Osteoblast (primary cell): ENCODE results near the gene IQCC. TPM values are rescaled to one million over a fixed set of nuclear protein-coding genes. Genes with fewer than 3 reads are reported as not detected.

Experiments
- DNase-seq: peaks from one replicate; pipeline ENCODE4 v3.0.0; 2011; ENCODE audit warnings: low spot score, mixed read lengths; ENCODE audit not compliant: insufficient read length; ENCODE audit errors: missing footprints
- H2AFZ ChIP-seq: 2 replicates; pipeline ENCODE4 v1.6.0; 2011; ENCODE audit warnings: mild to moderate bottlenecking, low read length
- H3K27ac ChIP-seq: 2 replicates; pipeline ENCODE4 v1.5.1; 2011; ENCODE audit warnings: mild to moderate bottlenecking, low read depth, low read length, moderate library complexity
- H3K27me3 ChIP-seq: 2 replicates; pipeline ENCODE4 v1.6.0; 2012; ENCODE audit warnings: mild to moderate bottlenecking, control low read depth, inconsistent platforms, low read length, moderate library complexity; ENCODE audit not compliant: insufficient read depth
- H3K36me3 ChIP-seq: 2 replicates; pipeline ENCODE4 v1.5.1; 2011; ENCODE audit warnings: mild to moderate bottlenecking, low read length, control low read depth, moderate library complexity; ENCODE audit not compliant: insufficient read depth
- H3K4me1 ChIP-seq: 2 replicates; pipeline ENCODE4 v1.5.1; 2011; ENCODE audit warnings: mild to moderate bottlenecking, low read length, control low read depth, moderate library complexity; ENCODE audit not compliant: insufficient read depth
- H3K4me2 ChIP-seq: 2 replicates; pipeline ENCODE4 v1.6.0; 2011; ENCODE audit warnings: mild to moderate bottlenecking, low read length; ENCODE audit not compliant: insufficient read depth
- H3K4me3 ChIP-seq: fragments of 200-600 bp; sonication (generic); 3 replicates; pipeline ENCODE4 v1.5.1; 2012; ENCODE audit warnings: mild to moderate bottlenecking, low read length, inconsistent platforms; ENCODE audit not compliant: insufficient read depth
- H3K79me2 ChIP-seq: 2 replicates; pipeline ENCODE4 v1.6.0; 2012; ENCODE audit warnings: mild to moderate bottlenecking, low read length, control low read depth, inconsistent platforms; ENCODE audit not compliant: insufficient read depth
- H3K9me3 ChIP-seq: 2 replicates; pipeline ENCODE4 v1.5.1; 2011; ENCODE audit warnings: low read depth, low read length, control low read depth
- H4K20me1 ChIP-seq: 2 replicates; pipeline ENCODE4 v1.6.0; 2012; ENCODE audit warnings: mild to moderate bottlenecking, low read length, control low read depth; ENCODE audit not compliant: insufficient read depth
- total RNA-seq: library from RNA; depleted of rRNA; stranded (reverse); fragments of >200 nt; gene quantifications from 2 replicates; pipeline ENCODE4 v1.2.3, GENCODE V29; 2012
- TF ChIP-seq, protein P1 (sequence below): IDR thresholded peaks from 2 replicates; pipeline ENCODE4 v1.5.1; 2011; ENCODE audit warnings: mild to moderate bottlenecking, low read depth, low read length, moderate library complexity; ENCODE audit errors: extremely low read depth

The IQCC gene
- total RNA-seq, 1 donor: 1.8 TPM

DNA sequence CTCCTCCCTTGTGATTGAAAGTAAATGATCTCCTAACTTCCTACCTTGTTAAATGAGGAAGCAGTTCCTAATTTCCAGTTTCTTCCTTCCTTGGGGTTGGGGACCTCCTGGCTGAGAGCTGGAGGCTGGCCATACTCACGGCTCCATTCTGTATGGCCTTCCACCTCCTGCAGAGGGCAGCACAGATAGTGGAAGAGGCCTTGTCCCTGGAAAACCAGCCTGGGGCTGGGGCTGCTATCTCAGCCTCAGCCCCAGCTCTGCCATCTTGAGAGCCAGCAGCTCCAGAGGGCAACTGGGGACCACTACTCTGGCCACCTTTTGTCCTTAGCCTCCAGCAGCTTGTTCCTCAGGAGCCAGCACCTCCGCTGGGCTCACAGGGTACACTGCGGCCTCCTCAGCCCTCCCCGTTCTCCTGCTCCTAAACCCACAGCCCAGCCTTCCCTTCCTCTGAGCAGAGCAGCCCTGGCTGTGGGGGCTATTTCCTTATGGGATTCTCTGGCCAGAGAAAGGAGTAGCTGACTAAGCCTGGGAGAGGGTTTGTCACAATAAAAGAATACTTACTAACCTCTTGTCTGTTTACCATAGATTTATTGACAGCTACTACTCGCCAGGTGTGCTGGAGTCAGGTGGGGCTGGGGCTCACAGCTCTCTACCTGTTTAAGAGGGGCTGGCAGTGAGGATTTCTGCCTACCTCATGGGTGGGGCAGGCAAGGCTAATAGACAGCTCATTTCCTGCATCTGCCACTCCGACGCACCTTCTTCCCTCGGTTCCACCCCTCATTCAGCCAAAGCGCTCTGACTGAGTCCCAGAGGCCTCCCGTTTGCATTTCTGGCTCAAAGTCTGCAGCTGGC lies 10.4 kb downstream of the IQCC start:
- Histone ChIP-seq H3K79me2 (peaks cover 13% of the 10 kb centered on the region), H2AFZ (no peak overlapping the region), H3K4me1 (peaks cover 6% of the 10 kb centered on the region), H3K4me3 (no peak overlapping the region), H3K27ac (no peak overlapping the region), H4K20me1 (peaks cover 2% of the 10 kb centered on the region), H3K27me3 (no peaks in the 10 kb centered on the region), H3K4me2 (no peak overlapping the region), H3K9me3 (no peaks in the 10 kb centered on the region), H3K36me3 (peaks cover 45% of the 10 kb centered on the region)
- DNase-seq: peak; percentile 92
- TF ChIP-seq, protein P1, sequence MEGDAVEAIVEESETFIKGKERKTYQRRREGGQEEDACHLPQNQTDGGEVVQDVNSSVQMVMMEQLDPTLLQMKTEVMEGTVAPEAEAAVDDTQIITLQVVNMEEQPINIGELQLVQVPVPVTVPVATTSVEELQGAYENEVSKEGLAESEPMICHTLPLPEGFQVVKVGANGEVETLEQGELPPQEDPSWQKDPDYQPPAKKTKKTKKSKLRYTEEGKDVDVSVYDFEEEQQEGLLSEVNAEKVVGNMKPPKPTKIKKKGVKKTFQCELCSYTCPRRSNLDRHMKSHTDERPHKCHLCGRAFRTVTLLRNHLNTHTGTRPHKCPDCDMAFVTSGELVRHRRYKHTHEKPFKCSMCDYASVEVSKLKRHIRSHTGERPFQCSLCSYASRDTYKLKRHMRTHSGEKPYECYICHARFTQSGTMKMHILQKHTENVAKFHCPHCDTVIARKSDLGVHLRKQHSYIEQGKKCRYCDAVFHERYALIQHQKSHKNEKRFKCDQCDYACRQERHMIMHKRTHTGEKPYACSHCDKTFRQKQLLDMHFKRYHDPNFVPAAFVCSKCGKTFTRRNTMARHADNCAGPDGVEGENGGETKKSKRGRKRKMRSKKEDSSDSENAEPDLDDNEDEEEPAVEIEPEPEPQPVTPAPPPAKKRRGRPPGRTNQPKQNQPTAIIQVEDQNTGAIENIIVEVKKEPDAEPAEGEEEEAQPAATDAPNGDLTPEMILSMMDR: peak; percentile 87

GRCh38 chr1:32216566-32216965 lies 11.1 kb downstream of the IQCC start:
- Histone ChIP-seq H3K36me3 (peaks cover 45% of the 10 kb centered on the region), H3K9me3 (no peaks in the 10 kb centered on the region), H4K20me1 (peaks cover 2% of the 10 kb centered on the region), H3K4me2 (no peak overlapping the region), H2AFZ (no peak overlapping the region), H3K27me3 (no peaks in the 10 kb centered on the region), H3K79me2 (peaks cover 20% of the 10 kb centered on the region), H3K27ac (no peak overlapping the region), H3K4me1 (peaks cover 13% of the 10 kb centered on the region), H3K4me3 (no peak overlapping the region)
- TF ChIP-seq, protein P1: no peak
- DNase-seq: no peak

DNA sequence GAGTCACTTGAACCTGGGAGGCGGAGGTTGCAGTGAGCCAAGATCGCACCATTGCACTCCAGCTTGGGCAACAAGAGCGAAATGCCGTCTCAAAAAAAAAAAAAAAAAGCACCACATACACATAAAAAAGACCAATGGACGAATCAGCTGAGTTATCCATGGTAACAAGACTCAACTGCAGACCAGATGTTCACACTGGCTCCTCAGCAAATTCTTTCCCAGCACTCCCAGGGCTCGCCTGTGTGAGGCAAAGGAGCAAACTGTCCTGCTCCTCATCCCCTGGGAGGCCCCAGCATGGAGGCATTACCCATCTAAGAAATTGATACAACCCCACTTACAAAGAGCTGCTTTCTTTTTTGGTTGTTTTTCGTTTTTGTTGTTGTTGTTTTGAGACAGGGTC lies 13.6 kb downstream of the IQCC start:
- no peak overlapping the region for H3K4me3 ChIP-seq
- H3K9me3 ChIP-seq: no peaks in the 10 kb centered on the region
- no peak for DNase-seq
- peaks cover 49% of the 10 kb centered on the region for H3K36me3 ChIP-seq
- peaks cover 45% of the 10 kb centered on the region for H3K79me2 ChIP-seq
- H2AFZ ChIP-seq: no peak overlapping the region
- H3K27ac ChIP-seq: no peak overlapping the region
- H3K4me2 ChIP-seq: no peak overlapping the region
- TF ChIP-seq, protein P1: no peak
- peaks cover 2% of the 10 kb centered on the region for H4K20me1 ChIP-seq
- H3K4me1 ChIP-seq: peaks cover 28% of the 10 kb centered on the region
- no peaks in the 10 kb centered on the region for H3K27me3 ChIP-seq

- Histone ChIP-seq H3K4me2 (peak overlapping the region; percentile 100), H3K4me1 (peaks cover 29% of the 10 kb centered on the region), H3K27me3 (no peaks in the 10 kb centered on the region), H3K27ac (peak overlapping the region; percentile 100), H3K79me2 (peaks cover 53% of the 10 kb centered on the region), H3K36me3 (peaks cover 43% of the 10 kb centered on the region), H4K20me1 (no peaks in the 10 kb centered on the region), H3K4me3 (peak overlapping the region; percentile 100), H3K9me3 (no peaks in the 10 kb centered on the region), H2AFZ (peak overlapping the region; percentile 20)
- peak; percentile 22 for DNase-seq
- TF ChIP-seq, protein P1: no peak
Measured at GRCh38 chr1:32220746-32221580, 15.5 kb downstream of the IQCC start.
